HG03575 (cell line): ENCODE results near the gene DDIT4L.
A peak's percentile ranks its signal among the peaks of the same experiment; 100 is the strongest.
"Not testable (repeated sequence)": the region's sequence is repeated elsewhere in the genome, so short reads cannot be mapped to it uniquely, and the experiment has no call there.

Source experiments
- ATAC-seq: cut with Tn5 transposase; IDR thresholded peaks from one replicate; pipeline ENCODE4 v1.9.1; 2021; ENCODE audit not compliant: unreplicated experiment, insufficient number of reproducible peaks, low FRiP score; ENCODE audit errors: extremely low read depth

The DDIT4L gene, protein sequence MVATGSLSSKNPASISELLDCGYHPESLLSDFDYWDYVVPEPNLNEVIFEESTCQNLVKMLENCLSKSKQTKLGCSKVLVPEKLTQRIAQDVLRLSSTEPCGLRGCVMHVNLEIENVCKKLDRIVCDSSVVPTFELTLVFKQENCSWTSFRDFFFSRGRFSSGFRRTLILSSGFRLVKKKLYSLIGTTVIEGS

DNA sequence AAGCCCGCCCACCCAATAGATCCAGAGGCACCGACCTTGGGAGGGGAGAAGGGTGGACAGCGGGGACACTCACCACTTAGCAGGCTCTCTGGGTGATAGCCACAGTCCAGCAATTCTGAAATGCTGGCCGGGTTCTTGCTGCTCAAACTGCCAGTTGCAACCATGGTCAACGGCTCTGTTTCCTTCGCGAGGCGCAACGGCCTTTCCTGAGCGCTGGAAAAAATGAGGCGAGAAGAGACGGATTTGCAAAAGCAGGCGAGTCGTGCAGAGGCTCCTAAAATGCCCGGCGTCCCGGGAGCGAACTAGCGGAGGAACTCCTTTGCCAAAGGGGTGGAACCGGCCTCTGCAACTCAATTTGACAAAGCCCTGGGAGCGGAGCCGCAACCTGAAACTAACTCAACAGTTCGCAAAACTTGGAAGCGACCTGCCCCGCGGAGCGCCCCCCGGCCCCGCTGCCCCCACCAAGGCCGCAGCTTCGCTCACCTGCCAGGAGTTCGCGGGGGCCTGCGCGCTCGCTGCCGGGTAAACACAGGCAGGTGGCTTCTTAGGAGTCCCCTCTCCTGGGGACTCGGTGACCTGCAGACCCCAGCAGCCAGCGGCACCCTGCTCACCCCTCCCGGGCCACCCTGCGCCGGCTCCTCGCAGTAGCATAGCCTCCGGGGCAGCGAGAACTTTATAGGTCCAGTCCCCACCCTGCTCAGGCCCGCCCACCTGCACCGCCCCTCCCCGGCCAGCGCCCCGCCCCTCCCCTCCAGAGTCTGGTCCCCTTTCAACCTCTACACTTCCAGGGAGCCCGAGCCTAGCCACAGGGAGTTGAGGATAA is at the start of gene DDIT4L:
TSS of gene DDIT4L (minus strand) at position 649 of the 823 bp plus-strand sequence. CDS start at position 164, 485 bp downstream.
- no peak for ATAC-seq

DNA sequence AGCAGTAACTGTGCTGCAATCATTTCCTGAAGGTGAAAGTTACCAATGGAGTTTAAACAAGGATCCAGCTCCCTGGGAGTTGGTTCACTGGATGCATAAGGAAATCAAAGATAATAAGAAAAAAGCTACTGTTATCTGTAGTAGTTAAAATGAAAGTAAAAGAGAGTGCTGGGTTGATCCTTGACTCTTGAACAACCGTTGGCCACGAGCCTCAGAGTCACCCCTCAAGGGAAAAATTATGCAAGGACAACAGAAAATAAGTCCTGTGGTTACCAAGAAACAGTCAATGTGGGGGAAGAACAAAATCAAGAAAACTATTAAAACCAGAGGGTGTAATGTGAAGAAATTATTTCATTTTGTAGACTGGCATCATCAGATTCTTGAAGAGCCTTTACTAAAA is 49.7 kb upstream of the DDIT4L start:
- no peak for ATAC-seq

DNA sequence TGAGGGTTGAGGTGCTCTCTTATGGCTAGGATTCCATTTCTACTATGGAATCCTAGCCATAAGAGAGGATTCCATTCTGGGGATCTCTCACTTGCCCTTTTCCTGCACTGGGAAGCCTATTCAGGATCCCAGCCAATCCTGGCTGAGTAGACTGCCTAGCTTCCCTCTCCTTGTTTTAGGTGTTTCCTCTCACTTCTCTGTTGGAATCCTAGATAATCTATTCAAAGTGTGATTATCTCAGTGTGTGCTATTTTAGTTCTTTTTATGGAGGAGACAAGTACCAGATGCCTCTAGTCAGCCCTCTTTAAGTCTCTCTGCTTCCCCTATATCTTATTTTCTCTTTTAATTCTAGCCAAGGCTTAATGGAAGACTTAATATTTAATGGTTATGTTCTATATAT is 34.5 kb upstream of the DDIT4L start:
- ATAC-seq = no peak

DNA sequence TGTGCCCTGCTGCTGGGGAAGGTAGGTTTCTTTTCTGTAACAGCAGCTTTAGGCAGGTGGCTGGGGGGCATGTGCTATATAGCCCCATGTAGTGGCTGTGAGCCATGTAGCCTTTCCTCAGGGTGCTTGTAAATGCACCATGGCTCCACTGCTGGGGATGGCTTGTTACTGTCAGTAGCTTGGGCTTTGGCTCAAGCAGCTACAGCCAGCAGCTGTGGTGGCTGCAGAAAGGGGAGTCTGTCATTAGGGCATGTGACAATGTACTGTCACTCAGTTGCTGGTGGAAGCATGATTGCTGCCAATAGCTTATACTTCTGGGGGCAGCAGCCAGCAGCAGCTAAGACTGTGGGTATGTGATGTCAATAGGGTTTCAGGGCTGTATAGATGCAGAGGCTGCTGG is 33.9 kb upstream of the DDIT4L start:
- no peak for ATAC-seq

DNA sequence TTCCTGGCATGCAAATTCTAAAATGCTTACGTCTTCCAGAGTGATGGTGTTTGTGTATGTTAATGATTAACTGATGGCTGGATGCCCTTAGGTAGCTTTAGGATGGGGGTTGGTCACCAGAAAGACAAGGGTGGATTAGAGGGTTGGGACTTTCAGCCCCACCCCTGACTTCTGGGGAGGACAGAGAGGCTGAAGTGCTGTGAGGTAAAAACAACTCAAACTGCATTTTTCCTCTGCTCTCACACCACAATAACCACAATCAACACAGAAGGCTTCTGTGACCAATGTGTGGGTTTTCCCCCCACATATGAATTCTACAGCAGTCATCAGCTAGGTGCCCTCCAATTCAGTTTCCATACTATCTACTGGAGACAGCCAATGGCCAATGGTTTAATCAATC is 18.7 kb upstream of the DDIT4L start:
- ATAC-seq = peak; percentile 71

DNA sequence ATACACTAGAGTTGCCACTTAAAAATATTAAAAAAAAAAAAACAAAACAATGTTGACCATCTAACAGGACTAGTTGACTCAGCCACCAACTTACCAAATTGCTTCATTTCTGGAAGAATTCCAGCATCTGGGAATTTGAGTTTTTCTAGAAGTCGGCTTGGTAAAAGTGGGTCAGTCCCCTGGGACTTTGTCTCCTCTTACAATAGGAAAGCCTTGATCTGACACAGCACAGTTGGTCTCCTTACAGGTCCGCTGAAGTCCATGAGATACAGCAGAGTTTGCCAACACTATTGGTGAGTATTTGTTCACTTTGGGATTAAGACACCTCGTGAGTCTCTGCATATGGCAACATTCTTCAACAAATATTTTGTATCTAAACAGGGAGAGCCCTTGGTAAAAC is 18.2 kb upstream of the DDIT4L start:
- ATAC-seq = no peak

DNA sequence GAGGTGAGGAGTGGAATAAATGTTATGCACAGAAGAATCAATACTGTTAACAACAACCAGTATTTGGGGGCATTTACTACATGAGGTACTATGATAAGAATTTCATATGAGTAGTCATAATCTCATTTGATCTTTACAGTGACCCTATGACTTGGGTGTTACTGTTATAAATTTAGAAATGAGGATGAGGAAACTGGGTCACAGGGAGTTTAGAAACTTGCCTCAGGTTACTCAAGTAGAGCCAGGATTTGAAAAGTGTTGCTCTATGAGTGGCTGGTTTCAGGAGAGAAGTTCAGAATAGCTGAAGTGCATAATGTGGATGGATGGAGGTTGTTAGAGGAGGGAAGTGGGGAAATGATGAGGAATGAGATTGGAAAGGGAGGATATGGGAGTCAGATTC is 16.6 kb upstream of the DDIT4L start:
- no peak for ATAC-seq

DNA sequence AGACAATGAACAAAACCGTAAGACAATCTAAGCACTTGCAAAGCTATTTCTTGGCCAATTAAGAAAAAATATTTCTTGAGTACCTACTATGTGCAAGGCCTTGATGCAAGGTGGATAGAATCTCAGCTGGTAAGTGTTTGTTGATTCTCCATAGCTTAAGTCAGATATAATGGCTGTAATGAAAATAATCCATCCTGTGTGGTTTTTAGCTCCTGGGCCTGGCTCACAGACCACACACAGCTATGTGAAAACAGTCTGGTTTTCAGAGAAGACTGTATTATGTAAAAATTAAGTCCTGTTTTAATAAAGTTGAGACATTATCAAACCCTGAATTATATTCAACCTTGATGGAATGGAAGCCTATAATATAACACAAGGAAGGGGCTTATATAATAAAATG is 7.8 kb upstream of the DDIT4L start:
- no peak for ATAC-seq

DNA sequence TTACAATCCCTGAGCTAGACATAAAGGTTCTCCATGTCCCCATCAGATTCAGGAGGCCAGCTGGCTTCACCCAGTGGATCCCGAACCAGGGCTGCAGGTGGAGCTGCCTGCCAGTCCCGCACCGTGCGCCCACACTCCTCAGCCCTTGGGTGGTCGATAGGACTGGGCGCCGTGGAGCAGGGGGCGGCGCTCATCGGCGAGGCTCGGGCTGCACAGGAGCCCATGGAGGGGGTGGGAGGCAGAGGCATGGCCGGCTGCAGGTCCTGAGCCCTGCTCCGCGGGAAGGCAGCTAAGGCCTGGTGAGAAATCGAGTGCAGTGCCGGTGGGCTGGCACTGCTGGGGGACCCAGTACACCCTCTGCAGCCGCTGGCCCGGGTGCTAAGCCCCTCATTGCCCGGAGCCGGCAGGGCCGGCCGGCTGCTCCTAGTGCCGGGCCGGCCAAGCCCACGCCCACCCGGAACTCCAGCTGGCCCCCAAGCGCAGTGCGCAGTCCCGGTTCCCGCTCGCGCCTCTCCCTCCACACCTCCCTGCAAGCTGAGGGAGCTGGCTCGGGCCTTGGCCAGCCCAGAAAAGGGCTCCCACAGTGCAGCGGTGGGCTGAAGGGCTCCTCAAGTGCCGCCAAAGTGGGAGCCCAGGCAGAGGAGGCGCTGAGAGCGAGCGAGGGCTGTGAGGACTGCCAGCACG is 6.3 kb upstream of the DDIT4L start:
- not testable (repeated sequence) for ATAC-seq

DNA sequence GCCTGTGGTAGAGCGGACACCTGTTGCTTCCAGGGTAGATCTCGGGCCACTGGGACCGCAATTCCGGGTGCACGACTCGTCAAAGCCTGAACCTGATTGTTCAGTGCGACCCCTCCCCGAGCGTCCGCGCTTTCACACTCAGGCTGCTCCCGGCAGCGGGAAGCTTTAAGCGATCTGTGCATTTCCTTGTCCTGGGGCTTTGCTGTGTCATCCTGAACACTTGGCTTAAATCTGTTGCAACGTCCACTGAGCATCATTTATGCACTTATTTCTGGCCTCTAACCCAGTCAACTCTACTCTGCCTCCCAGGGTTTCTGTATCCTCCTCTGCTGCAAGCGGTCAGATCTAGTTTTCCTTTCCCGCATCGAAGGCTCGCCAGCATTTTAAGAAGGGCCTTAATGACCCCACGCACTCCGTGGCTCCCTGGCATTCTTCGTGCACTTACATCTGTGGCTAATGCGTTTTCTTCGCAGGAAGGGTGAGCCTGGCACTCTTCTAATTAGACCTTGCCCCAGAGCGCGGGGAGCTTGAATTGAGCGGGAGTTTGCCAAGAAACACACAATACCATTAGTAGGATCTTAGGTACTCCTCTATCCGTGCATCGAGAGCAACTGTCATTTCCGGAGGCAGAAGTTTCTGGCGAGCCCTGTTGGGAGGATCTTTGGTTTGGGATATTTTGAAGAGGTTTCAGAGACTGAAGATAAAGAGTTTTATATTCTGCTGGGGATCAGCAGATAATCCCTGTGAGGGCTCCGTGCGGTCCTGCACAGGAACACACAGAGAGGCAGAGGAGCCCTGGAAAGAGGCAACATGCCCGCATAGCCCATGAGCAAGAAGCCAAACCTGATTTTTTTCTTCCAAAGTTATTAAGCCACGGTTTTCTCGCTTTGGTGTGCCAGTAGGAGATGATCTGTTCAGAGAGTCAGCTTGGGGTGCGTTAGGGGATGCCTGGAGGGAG is 654 bp upstream of the DDIT4L start:
- ATAC-seq = no peak

DNA sequence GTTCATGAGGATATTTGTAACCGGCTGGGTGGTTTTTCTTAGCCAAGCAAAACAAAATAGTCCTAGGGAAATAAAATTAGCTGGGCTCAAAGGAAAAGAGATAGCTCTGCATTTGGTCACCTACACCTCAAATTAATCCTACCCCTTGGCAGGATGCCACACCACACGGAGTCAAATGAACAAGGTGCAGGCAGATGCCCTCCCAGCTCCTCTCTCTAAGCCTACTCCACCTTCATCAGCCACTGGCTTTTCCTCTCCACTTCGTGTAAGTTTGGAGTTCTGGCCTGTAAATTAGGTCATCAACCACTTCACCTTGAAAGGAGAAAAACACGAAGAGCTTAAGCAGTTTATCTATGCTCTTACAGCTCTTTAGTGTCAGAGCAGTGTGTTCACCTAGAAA is 1.4 kb downstream of the DDIT4L start:
- no peak for ATAC-seq

DNA sequence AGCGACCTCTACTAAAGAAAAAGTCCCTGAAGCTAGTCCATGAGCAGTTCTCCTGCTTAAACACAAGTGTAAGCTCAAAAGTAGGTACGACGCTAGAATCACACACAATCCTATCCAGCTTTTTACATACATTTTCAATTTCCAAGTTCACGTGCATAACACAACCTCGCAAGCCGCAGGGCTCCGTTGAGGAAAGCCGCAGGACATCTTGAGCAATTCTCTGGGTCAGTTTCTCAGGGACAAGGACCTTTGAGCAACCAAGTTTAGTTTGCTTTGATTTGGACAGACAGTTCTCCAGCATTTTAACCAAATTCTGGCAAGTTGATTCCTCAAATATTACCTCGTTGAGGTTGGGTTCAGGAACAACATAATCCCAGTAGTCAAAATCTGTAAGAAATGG is 2.5 kb downstream of the DDIT4L start:
- no peak for ATAC-seq

DNA sequence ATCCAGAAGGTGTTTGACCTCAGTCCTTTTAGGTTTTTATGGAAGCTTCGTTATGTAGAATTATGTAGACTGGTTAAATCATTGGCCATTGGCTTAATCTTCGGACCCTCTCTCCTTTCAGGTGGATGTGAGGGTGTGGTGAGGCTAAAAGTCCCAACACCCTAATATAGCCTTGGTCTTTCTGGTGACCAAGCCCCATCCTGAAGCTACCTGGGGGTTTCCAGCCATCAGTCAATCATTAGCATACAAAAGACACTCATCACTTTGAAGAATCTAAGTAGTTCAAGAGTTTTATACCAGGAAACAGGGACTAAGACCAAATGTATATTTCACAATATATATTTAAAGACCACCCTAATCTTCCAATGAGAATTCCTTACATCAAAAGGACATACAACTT is 5.5 kb downstream of the DDIT4L start:
- no peak for ATAC-seq

DNA sequence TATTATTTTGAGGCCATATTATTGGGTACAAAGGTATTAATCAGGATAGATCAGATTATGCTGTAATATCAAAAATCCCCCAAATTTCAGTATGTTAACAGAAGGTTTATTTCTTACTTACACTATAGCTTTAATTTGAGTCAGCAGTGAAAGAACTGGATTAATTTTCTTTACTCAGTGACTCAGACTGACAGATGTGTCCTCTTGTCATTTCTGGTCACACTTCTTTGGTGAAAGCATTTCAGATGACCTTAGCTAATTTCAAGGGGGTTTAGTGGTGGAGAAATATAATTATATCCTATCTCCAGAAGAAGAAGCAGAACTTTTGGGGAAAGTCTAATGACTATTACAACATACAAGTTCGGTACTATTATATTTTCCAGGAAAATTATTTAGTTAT is 12.4 kb downstream of the DDIT4L start:
- ATAC-seq = no peak

DNA sequence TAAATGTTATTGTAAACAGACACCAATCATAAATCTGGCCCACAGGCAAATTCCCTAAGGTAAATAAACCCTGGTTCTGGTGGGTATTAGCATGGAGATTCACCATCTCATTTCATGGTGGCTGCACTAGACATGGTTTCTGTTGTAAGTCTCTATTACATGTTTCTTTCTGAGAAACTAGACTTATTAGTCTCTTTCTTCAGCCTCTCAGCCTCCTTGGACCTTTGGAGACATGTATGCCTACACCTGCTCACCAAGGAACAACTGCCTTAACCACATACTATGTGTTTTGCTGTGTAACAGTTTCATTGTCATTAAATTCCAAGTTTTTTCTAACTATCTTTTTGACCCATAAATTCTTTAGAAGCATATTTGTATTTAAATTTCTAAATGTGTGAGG is 13.1 kb downstream of the DDIT4L start:
- no peak for ATAC-seq

DNA sequence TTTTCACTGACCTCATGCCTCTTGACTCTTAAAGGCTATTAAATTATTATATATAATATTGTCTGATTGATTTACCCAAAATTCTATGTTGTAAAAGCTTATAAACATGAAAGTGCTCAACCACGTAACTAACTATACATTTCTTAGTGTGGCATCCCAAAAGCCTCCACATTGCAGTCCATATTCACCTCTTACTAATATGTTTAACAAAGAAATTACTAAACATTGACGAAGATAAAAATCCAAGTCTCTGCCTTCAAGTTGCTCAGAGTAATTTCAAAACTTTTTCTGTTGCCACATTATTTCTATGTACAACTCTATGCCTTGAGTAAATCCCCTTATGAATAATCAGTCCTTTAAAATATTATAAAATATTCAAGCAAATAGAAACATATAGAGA is 14.4 kb downstream of the DDIT4L start:
- ATAC-seq = no peak

DNA sequence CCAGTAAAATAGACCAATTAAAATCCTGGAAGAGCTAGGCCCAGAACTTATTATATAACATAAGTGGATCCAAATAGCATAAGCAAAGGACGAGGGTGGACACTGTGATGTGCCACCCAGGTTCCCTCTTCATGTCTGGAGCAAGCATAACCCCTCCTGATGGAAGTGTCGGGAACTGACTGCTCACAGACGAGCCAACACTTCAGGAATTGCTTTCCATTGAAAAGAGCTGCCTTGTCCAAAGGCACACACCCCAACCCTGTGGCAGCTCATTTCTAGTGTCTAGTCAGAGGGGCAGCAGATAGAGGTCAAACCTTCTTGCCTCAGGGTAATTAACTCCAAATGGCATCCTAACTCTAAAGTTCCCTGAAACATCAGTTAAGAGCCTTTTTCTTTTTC is 15.3 kb downstream of the DDIT4L start:
- no peak for ATAC-seq

DNA sequence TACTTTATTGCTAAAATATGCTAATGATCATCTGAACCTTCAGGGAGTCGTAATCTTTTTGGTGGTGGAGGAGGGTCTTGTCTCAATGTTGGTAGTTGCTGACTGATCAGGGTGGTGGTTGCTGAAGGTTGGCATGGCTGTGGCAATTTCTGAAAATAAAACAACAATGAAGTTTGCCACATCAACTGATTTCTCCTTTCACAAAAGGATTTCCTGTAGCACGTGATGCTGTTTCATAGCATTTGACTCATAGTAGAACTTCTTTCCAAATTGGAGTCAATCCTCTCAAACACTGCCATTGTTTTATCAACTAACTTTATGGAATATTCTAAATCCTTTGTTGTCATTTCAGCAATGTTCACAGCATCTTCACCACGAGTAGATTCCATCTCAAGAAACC is 19.3 kb downstream of the DDIT4L start:
- ATAC-seq = no peak
